ENCODE data around the gene CPT1B. TPM values are rescaled to one million over a fixed set of nuclear protein-coding genes. Genes with fewer than 3 reads are reported as not detected.

The CPT1B gene
- total RNA-seq, 1 donor from 2014 or later: 32.7 TPM

GRCh38 chr22:50583294-50583861 is 5.2 kb upstream of the CPT1B start:
- Histone ChIP-seq H4K20me1 (ENCODE audit: insufficient read depth, low read length) (no peaks in the 10 kb centered on the region), H3K27ac (ENCODE audit: low read depth, low read length) (no peak overlapping the region), H3K9me3 (ENCODE audit: insufficient read depth, low read depth, low read length) (no peaks in the 10 kb centered on the region), H3K36me3 (ENCODE audit: insufficient read depth, low read length) (no peaks in the 10 kb centered on the region), H3K4me2 (ENCODE audit: low read length) (peak overlapping the region; percentile 97), H3K27me3 (ENCODE audit: insufficient read depth, low read length) (peaks cover under 1% of the 10 kb centered on the region), H3K4me1 (ENCODE audit: insufficient read depth, low read length) (peaks cover 11% of the 10 kb centered on the region), H3K79me2 (ENCODE audit: insufficient read depth, low read length) (peaks cover 6% of the 10 kb centered on the region), H3K9ac (ENCODE audit: low read length) (peak overlapping the region; percentile 81), H3K4me3 (ENCODE audit: insufficient read depth, low read depth, low read length) (peak overlapping the region; percentile 75), H2AFZ (ENCODE audit: low read depth, low read length) (peak overlapping the region; percentile 78)
- TF ChIP-seq EZH2 (IDR thresholded peaks at IDR 0.05; ENCODE audit: insufficient read depth, low read length) (no peak), CTCF (IDR thresholded peaks at IDR 0.05; ENCODE audit: insufficient read depth, low read depth, low read length) (no peak)
- DNase-seq (ENCODE audit: low read depth) (no peak), FAIRE-seq (no peak)
- Mint-ChIP-seq H3K27me3 (ENCODE audit: low read depth, unreplicated experiment) (peaks cover 17% of the 10 kb centered on the region), H3K4me1 (ENCODE audit: low read depth, unreplicated experiment) (peaks cover 3% of the 10 kb centered on the region), H3K9me3 (ENCODE audit: unreplicated experiment) (peaks cover 1% of the 10 kb centered on the region), H3K36me3 (ENCODE audit: low read depth, unreplicated experiment) (peaks cover 5% of the 10 kb centered on the region), H3K4me3 (ENCODE audit: unreplicated experiment) (peak overlapping the region; percentile 86), H3K27ac (ENCODE audit: unreplicated experiment) (peak overlapping the region; percentile 15)

GRCh38 chr22:50582493-50583293 is 4.5 kb upstream of the CPT1B start, which contains the start of gene CHKB:
CHKB (minus strand) TSS chr22:50582849; CDS start chr22:50582781, 68 bp downstream.
- no peak for TF ChIP-seq EZH2 (IDR thresholded peaks at IDR 0.05; ENCODE audit: insufficient read depth, low read length)
- TF ChIP-seq CTCF (IDR thresholded peaks at IDR 0.05; ENCODE audit: insufficient read depth, low read depth, low read length): no peak
- no peaks in the 10 kb centered on the region for H3K9me3 ChIP-seq (ENCODE audit: insufficient read depth, low read depth, low read length)
- H3K27me3 ChIP-seq (ENCODE audit: insufficient read depth, low read length): peaks cover 2% of the 10 kb centered on the region
- H2AFZ ChIP-seq (ENCODE audit: low read depth, low read length): peak within 1 kb of the TSS; percentile 99
- DNase-seq (ENCODE audit: low read depth) (peak; percentile 90), FAIRE-seq (peak; percentile 20)
- H3K79me2 ChIP-seq (ENCODE audit: insufficient read depth, low read length): peaks cover 6% of the 10 kb centered on the region
- no peaks in the 10 kb centered on the region for H4K20me1 ChIP-seq (ENCODE audit: insufficient read depth, low read length)
- H3K36me3 ChIP-seq (ENCODE audit: insufficient read depth, low read length): no peaks in the 10 kb centered on the region
- peak within 1 kb of the TSS; percentile 97 for H3K4me2 ChIP-seq (ENCODE audit: low read length)
- H3K9me3 Mint-ChIP-seq (ENCODE audit: unreplicated experiment): no peaks in the 10 kb centered on the region
- H3K27me3 Mint-ChIP-seq (ENCODE audit: low read depth, unreplicated experiment): peaks cover 17% of the 10 kb centered on the region
- H3K27ac Mint-ChIP-seq (ENCODE audit: unreplicated experiment): peak within 1 kb of the TSS; percentile 69
- H3K4me1 ChIP-seq (ENCODE audit: insufficient read depth, low read length): peaks cover 11% of the 10 kb centered on the region
- peak within 1 kb of the TSS; percentile 88 for H3K4me3 Mint-ChIP-seq (ENCODE audit: unreplicated experiment)
- H3K4me3 ChIP-seq (ENCODE audit: insufficient read depth, low read depth, low read length): peak within 1 kb of the TSS; percentile 75
- peaks cover 5% of the 10 kb centered on the region for H3K36me3 Mint-ChIP-seq (ENCODE audit: low read depth, unreplicated experiment)
- H3K4me1 Mint-ChIP-seq (ENCODE audit: low read depth, unreplicated experiment): peaks cover 3% of the 10 kb centered on the region
- peak within 1 kb of the TSS; percentile 88 for H3K27ac ChIP-seq (ENCODE audit: low read depth, low read length)
- peak within 1 kb of the TSS; percentile 93 for H3K9ac ChIP-seq (ENCODE audit: low read length)
